ENCODE data around the gene KCNMA1.

- TF ChIP-seq POLR2A (IDR thresholded peaks at IDR 0.05; ENCODE audit: extremely low read depth, insufficient read length) (no peak), MYC (IDR thresholded peaks at IDR 0.05; ENCODE audit: low read depth, low read length) (no peak)
Observed at GRCh38 chr10:77431980-77432797, 205.4 kb downstream of the KCNMA1 start.

Data from NB4 (cell line).